Sigmoid colon (tissue), 4 donors: Measurements from ENCODE around the gene LARP6.

Experiments
- CTCF ChIP-seq, 4 experiments: fragments of 450-650 bp in 3 of 4; fragments of 200-600 bp in 1 of 4; IDR thresholded peaks; one replicate each; pipeline ENCODE4 v1.5.1; 2016 to 2019; ENCODE audit warnings: antibody characterized with exemption in 4 of 4, mild to moderate bottlenecking in 3 of 4, moderate library complexity in 2 of 4
- EP300 ChIP-seq, 4 donors: sonication (generic); formaldehyde crosslinking; IDR thresholded peaks; one replicate each; pipeline ENCODE4 v1.6.1; 2017; ENCODE audit warnings: antibody characterized with exemption in 4 of 4
- POLR2A ChIP-seq, 2 donors: fragments of 450-650 bp; IDR thresholded peaks; one replicate each; pipeline ENCODE4 v1.6.1; 2016; ENCODE audit warnings: antibody characterized with exemption in 2 of 2, mild to moderate bottlenecking in 2 of 2, moderate library complexity in 2 of 2
- POLR2AphosphoS5 ChIP-seq, 4 donors: sonication (generic); formaldehyde crosslinking; IDR thresholded peaks; one replicate each; pipeline ENCODE4 v1.6.1; 2017; ENCODE audit warnings: antibody characterized with exemption in 4 of 4

GRCh38 chr15:70853318-70853972, 512 bp downstream of the LARP6 start:
- TF ChIP-seq CTCF (IDR thresholded peaks at IDR 0.05) (no peak), POLR2A (IDR thresholded peaks at IDR 0.05) (no peak), POLR2AphosphoS5 (IDR thresholded peaks at IDR 0.05) (no peak), EP300 (IDR thresholded peaks at IDR 0.05) (no peak)
